ENCODE data around the gene TCF12. TPM values are rescaled to one million over a fixed set of nuclear protein-coding genes. Genes with fewer than 3 reads are reported as not detected.

Gene TCF12
- total and polyA plus RNA-seq, 2 of the 8 experiments (the other 6 are each of a cell fraction or from before 2014, with no cell fraction given): 85.8 to 101 TPM

- H2BK120ac ChIP-seq (replicated peaks; ENCODE audit: low read depth, low read length): no peak overlapping the region
- DNase-seq (ENCODE audit: low read depth in 1 of 2, low spot score in 2 of 2) (no peak), FAIRE-seq (no peak)
- peaks cover 1% of the 10 kb centered on the region; the same call in 1 of the 2 replicates for H3K23me2 ChIP-seq (ENCODE audit: low read depth, low read length)
- H4K20me1 ChIP-seq (replicated peaks in 1 of 2; ENCODE audit: control insufficient read depth in 1 of 2, insufficient read depth in 2 of 2, low read length in 2 of 2): no peaks in the 10 kb centered on the region
- H2BK20ac ChIP-seq (ENCODE audit: low read length): no peak overlapping the region
- no peak overlapping the region for H2AK5ac ChIP-seq (ENCODE audit: low read depth, low read length)
- no peaks in the 10 kb centered on the region for H3K4me1 ChIP-seq (replicated peaks in 1 of 4; ENCODE audit: control insufficient read depth in 3 of 4, insufficient read depth in 4 of 4, low read length in 3 of 4)
- H3K9ac ChIP-seq (replicated peaks in 1 of 4; ENCODE audit: extremely low read depth in 1 of 4, low read depth in 3 of 4, low read length in 3 of 4): no peak overlapping the region
- H2BK12ac ChIP-seq (ENCODE audit: low read depth, low read length): no peak overlapping the region
- H3K79me1 ChIP-seq (ENCODE audit: low read depth, low read length): no peaks in the 10 kb centered on the region
- no peak overlapping the region for H3K18ac ChIP-seq (ENCODE audit: extremely low read depth, low read length)
- H2AFZ ChIP-seq (ENCODE audit: low read length): no peak overlapping the region
- no peaks in the 10 kb centered on the region for H3K79me2 ChIP-seq (ENCODE audit: control insufficient read depth in 1 of 2, insufficient read depth in 2 of 2, low read length in 2 of 2)
- no peak overlapping the region for H2BK5ac ChIP-seq (ENCODE audit: low read depth, low read length)
- TF ChIP-seq GTF2F1 (IDR thresholded peaks at IDR 0.05; ENCODE audit: borderline replicate concordance, low read depth, low read length) (no peak), MAFK (IDR thresholded peaks at IDR 0.05; ENCODE audit: low read depth, low read length) (no peak)
- H2BK15ac ChIP-seq (ENCODE audit: low read length): no peak overlapping the region
- no peak overlapping the region for H4K91ac ChIP-seq (replicated peaks; ENCODE audit: insufficient read length, low read length)
- CTCF ChIA-PET (ENCODE audit: partially characterized antibody): interaction anchor here (0.5 to 1.3 kb wide), 7 partner anchors 9 to 398 kb away, joined by 3 to 4 read pairs (median 3); no protein-coding TSS in a partner anchor
- H3K4me3 ChIP-seq (ENCODE audit: extremely low read depth in 1 of 4, insufficient read depth in 2 of 4, low read depth in 3 of 4, low read length in 4 of 4): no peak overlapping the region
- no peak overlapping the region for H4K8ac ChIP-seq (ENCODE audit: extremely low read depth, insufficient read depth, low read length)
- H3K36me3 ChIP-seq (ENCODE audit: control insufficient read depth in 2 of 4, insufficient read depth in 4 of 4, low read length in 3 of 4): no peaks in the 10 kb centered on the region; a peak in 1 of 8 replicates
- 78% methylated on average over 2 of the region's 2 CpGs; no CpG with 5 or more reads in 1 of the 2 experiments for WGBS, 2 experiments (ENCODE audit: extremely low coverage in 1 of 2, insufficient coverage in 1 of 2, insufficient read length in 1 of 2, insufficient replicate concordance in 2 of 2, low coverage in 1 of 2, low lambda C conversion rate in 2 of 2, missing lambda C conversion rate in 1 of 2)
- no peak overlapping the region for H3K56ac ChIP-seq (replicated peaks; ENCODE audit: insufficient read length, low read depth, low read length)
- POLR2A ChIA-PET (ENCODE audit: partially characterized antibody): interaction anchor here (1.3 to 4.8 kb wide), 3 partner anchors 15 to 25 kb away, joined by 3 to 22 read pairs (median 4); partner anchors contain the start of gene TCF12
- no peaks in the 10 kb centered on the region for H3K9me3 ChIP-seq (ENCODE audit: insufficient read depth in 2 of 2, low read depth in 1 of 2, low read length in 1 of 2)
- no peak overlapping the region for H3K4me2 ChIP-seq (ENCODE audit: insufficient read depth in 1 of 2, low read depth in 2 of 2, low read length in 2 of 2)
- H3K27ac ChIP-seq (ENCODE audit: low read depth, low read length): no peak overlapping the region
- no peak overlapping the region for H4K5ac ChIP-seq (ENCODE audit: insufficient read length, low read depth, low read length)
- H3K27me3 ChIP-seq (replicated peaks in 1 of 4; ENCODE audit: control insufficient read depth in 3 of 4, extremely low read depth in 1 of 4, insufficient read depth in 3 of 4, low read length in 3 of 4): peaks cover 5 to 15% (median 11%) of the 10 kb centered on the region in 4 experiments; a peak in 6 of 7 replicates
- no peak overlapping the region for H3K14ac ChIP-seq (ENCODE audit: insufficient read length)
- H3K4ac ChIP-seq (replicated peaks; ENCODE audit: insufficient read length, low read depth, low read length): no peak overlapping the region
- H3K23ac ChIP-seq (ENCODE audit: insufficient read length): no peak overlapping the region
Measured at GRCh38 chr15:56892659-56893363, 25.6 kb upstream of the TCF12 start.
